Activated CD4-positive, CD25-positive, alpha-beta regulatory T cell treated with anti-CD3 and anti-CD28 coated beads, Interleukin-2, amount 50 U/mL, for 16 hours (primary cell): ENCODE measurements around the gene SCAP.

ENCODE experiments used
- DNase-seq: peaks from one replicate; pipeline ENCODE4 v3.0.0-alpha.2; 2020; ENCODE audit warnings: low read depth, low spot score

SCAP gene

GRCh38 chr3:47414666-47415587 lies 60.8 kb downstream of the SCAP start:
- DNase-seq, result no peak

GRCh38 chr3:47414161-47414564 lies 61.6 kb downstream of the SCAP start:
- DNase-seq, result no peak

GRCh38 chr3:47413751-47414150 lies 62.0 kb downstream of the SCAP start:
- DNase-seq, result no peak

GRCh38 chr3:47412842-47413520 lies 62.8 kb downstream of the SCAP start:
- no peak for DNase-seq

- no peak for DNase-seq
These were observed 63.3 kb downstream of the SCAP start for GRCh38 chr3:47412453-47412756.

GRCh38 chr3:47411696-47412452 lies 63.9 kb downstream of the SCAP start:
- no peak for DNase-seq

- DNase-seq, result no peak
These were observed 64.7 kb downstream of the SCAP start for GRCh38 chr3:47410801-47411646.

GRCh38 chr3:47410417-47410720 lies 65.4 kb downstream of the SCAP start:
- no peak for DNase-seq

- DNase-seq, result no peak
These were observed 65.9 kb downstream of the SCAP start for GRCh38 chr3:47409688-47410416.

- no peak for DNase-seq
These were observed 66.5 kb downstream of the SCAP start for GRCh38 chr3:47409284-47409683.

- DNase-seq, result no peak
These were observed 66.9 kb downstream of the SCAP start for GRCh38 chr3:47408839-47409229.

GRCh38 chr3:47407896-47408838 lies 67.6 kb downstream of the SCAP start:
- no peak for DNase-seq

GRCh38 chr3:47407237-47407636 lies 68.5 kb downstream of the SCAP start:
- DNase-seq, result no peak

GRCh38 chr3:47406762-47407149 lies 69.0 kb downstream of the SCAP start:
- DNase-seq, result no peak

- no peak for DNase-seq
These were observed 69.7 kb downstream of the SCAP start for GRCh38 chr3:47405820-47406761.

GRCh38 chr3:47404955-47405790 lies 70.6 kb downstream of the SCAP start:
- DNase-seq, result no peak

GRCh38 chr3:47404431-47404876 lies 71.3 kb downstream of the SCAP start:
- no peak for DNase-seq
